Activated CD8-positive, alpha-beta T cell treated with anti-CD3 and anti-CD28 coated beads for 36 hours (primary cell): ENCODE measurements around the gene WDR70. TPM values are rescaled to one million over a fixed set of nuclear protein-coding genes. Genes with fewer than 3 reads are reported as not detected.

Experiments used
- ATAC-seq: fragments of 200-7000 bp; cut with Tn5 transposase; one replicate; pipeline ENCODE4 v1.10.0; 2021; ENCODE audit warnings: mild to moderate bottlenecking, moderate library complexity
- CTCF ChIA-PET: fragments of 350-600 bp; sonication (Branson Sonifier 250); formaldehyde crosslinking; loops from one replicate; lab custom pipeline; 2021; ENCODE audit warnings: antibody characterized with exemption; lab: Charles Lee
- POLR2A ChIA-PET: fragments of 350-600 bp; sonication (Branson Sonifier 250); formaldehyde crosslinking; loops from one replicate; lab custom pipeline; 2021; ENCODE audit warnings: antibody characterized with exemption; lab: Charles Lee
- DNase-seq: peaks from one replicate; pipeline ENCODE4 v3.0.0-alpha.2; 2020
- H3K27ac Mint-ChIP-seq: one replicate; pipeline ENCODE4 v1.8.0; 2021; ENCODE audit warnings: mild to moderate bottlenecking, mixed read lengths
- H3K27me3 Mint-ChIP-seq: one replicate; pipeline ENCODE4 v1.8.0; 2021; ENCODE audit warnings: mixed read lengths
- H3K36me3 Mint-ChIP-seq: one replicate; pipeline ENCODE4 v1.8.0; 2021; ENCODE audit warnings: low read depth, mixed read lengths
- H3K4me1 Mint-ChIP-seq: one replicate; pipeline ENCODE4 v1.8.0; 2021; ENCODE audit warnings: low read depth, mixed read lengths
- H3K4me3 Mint-ChIP-seq: one replicate; pipeline ENCODE4 v1.8.0; 2021; ENCODE audit warnings: mild to moderate bottlenecking, moderate library complexity, mixed read lengths
- H3K9me3 Mint-ChIP-seq: one replicate; pipeline ENCODE4 v1.8.0; 2021; ENCODE audit warnings: mixed read lengths
- intact Hi-C: fragments of 100-400 bp; cut with micrococcal nuclease; formaldehyde crosslinking; loops from one replicate; pipeline ENCODE4 v1.10.0; 2022
- total RNA-seq, 2 experiments: library from RNA; stranded (reverse); gene quantifications; one replicate each; pipeline ENCODE4 v1.2.3, GENCODE V29; 2021
- TF ChIP-seq, protein P1 (sequence below): fragments of 200-600 bp; IDR thresholded peaks from one replicate; pipeline ENCODE4 v1.8.0; 2022; ENCODE audit warnings: antibody characterized with exemption, mild to moderate bottlenecking

Gene WDR70
- total RNA-seq, 2 experiments from 2014 or later: 30.8 to 32.7 TPM

DNA sequence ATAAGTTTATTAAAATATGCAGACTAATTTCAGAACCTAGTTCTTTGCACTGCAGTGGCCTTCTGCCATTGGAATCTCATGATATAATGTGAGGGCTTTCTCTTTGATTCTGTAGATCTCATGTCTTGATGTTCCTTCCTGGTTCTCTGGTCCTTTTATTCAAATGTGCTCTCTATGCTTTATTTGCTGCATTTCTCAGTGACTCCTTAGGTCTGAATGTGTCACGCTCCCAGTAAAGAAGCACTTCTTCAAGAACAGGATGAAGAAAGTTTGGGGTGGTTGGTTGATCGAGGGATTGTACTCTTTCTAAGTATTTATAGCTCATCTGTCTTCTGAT, 338.1 kb downstream of the WDR70 start:
- POLR2A ChIA-PET: no interaction called here
- TF ChIP-seq, protein P1, sequence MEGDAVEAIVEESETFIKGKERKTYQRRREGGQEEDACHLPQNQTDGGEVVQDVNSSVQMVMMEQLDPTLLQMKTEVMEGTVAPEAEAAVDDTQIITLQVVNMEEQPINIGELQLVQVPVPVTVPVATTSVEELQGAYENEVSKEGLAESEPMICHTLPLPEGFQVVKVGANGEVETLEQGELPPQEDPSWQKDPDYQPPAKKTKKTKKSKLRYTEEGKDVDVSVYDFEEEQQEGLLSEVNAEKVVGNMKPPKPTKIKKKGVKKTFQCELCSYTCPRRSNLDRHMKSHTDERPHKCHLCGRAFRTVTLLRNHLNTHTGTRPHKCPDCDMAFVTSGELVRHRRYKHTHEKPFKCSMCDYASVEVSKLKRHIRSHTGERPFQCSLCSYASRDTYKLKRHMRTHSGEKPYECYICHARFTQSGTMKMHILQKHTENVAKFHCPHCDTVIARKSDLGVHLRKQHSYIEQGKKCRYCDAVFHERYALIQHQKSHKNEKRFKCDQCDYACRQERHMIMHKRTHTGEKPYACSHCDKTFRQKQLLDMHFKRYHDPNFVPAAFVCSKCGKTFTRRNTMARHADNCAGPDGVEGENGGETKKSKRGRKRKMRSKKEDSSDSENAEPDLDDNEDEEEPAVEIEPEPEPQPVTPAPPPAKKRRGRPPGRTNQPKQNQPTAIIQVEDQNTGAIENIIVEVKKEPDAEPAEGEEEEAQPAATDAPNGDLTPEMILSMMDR: no peak
- DNase-seq: no peak
- Mint-ChIP-seq H3K4me1 (peaks cover 17% of the 10 kb centered on the region), H3K27ac (no peak overlapping the region), H3K9me3 (no peaks in the 10 kb centered on the region), H3K4me3 (no peak overlapping the region), H3K36me3 (peaks cover 9% of the 10 kb centered on the region), H3K27me3 (no peaks in the 10 kb centered on the region)
- ATAC-seq: no peak
- CTCF ChIA-PET: no interaction called here
- intact Hi-C loops: no loop called here

DNA sequence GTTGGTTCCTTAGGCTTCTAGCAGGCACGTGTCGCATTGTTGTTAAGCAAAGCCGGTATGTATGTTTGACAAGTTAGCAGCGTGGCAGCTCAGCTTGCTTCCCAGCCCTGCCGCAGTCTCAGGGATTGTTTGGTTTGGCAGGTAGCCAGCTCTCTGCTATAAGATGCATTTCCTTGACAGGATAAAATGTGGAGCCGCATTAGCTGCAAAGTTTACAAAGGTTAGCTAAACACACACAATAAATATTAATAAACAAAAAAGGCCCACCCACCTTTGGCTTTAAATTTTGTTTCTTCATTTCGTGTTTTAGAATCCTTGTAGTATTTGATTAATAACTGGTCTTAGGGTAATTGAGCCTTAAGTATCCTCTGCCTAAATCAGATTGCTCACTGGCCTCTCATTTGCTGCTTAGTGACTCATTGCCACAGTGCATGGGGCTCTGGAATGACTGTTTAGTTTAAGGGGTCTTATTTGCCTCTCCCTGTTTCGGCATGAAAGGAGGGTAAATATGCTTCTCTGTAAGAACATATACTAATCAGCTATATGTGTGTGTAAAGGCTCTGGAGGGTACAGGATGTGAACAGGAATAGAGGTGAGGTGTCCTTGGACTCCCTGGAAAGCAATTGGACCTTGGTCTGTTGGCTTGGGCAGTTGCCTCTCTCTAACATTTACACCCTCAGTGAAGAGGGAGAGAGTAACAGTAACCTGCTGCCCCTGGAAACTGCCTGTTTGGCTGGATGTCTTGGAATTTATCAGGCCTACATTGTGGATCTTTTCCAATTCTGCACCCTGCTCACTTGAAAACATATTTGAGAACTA, 338.7 kb downstream of the WDR70 start:
- intact Hi-C loops: no loop called here
- ChIA-PET CTCF (no interaction called here), POLR2A (no interaction called here)
- DNase-seq (no peak), ATAC-seq (no peak)
- H3K27ac Mint-ChIP-seq: no peak overlapping the region
- peaks cover 13% of the 10 kb centered on the region for H3K36me3 Mint-ChIP-seq
- H3K4me3 Mint-ChIP-seq: no peak overlapping the region
- TF ChIP-seq, protein P1: no peak
- H3K27me3 Mint-ChIP-seq: no peaks in the 10 kb centered on the region
- peaks cover 21% of the 10 kb centered on the region for H3K4me1 Mint-ChIP-seq
- H3K9me3 Mint-ChIP-seq: no peaks in the 10 kb centered on the region

DNA sequence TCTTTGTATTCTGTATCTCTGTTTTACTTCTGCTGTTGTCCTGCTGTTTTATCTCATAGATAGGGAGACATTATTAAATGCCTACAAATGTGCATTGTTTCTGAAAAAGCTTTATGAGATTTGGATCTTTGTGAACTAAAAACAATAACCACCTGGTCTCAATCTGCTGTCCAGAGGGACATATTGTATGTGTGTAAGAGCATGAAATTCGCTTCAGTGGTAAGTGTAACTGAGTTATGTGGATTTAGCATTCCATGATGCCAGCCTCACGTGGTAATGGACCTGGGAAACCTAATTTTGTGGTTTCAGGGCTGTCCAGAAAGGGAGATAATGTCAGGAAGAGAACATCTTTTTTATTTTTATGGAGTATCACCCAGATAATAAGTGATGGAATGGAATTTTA, 341.4 kb downstream of the WDR70 start:
- H3K4me1 Mint-ChIP-seq: peaks cover 29% of the 10 kb centered on the region
- TF ChIP-seq, protein P1: no peak
- H3K27ac Mint-ChIP-seq: peak overlapping the region; percentile 27
- peaks cover 19% of the 10 kb centered on the region for H3K36me3 Mint-ChIP-seq
- no peak overlapping the region for H3K4me3 Mint-ChIP-seq
- ChIA-PET POLR2A (no interaction called here), CTCF (no interaction called here)
- no peaks in the 10 kb centered on the region for H3K27me3 Mint-ChIP-seq
- no peak for ATAC-seq
- intact Hi-C loops: loop anchor here (2.0 kb wide), 1 partner anchor 18 kb away; no protein-coding TSS in a partner anchor
- DNase-seq: no peak
- H3K9me3 Mint-ChIP-seq: no peaks in the 10 kb centered on the region

DNA sequence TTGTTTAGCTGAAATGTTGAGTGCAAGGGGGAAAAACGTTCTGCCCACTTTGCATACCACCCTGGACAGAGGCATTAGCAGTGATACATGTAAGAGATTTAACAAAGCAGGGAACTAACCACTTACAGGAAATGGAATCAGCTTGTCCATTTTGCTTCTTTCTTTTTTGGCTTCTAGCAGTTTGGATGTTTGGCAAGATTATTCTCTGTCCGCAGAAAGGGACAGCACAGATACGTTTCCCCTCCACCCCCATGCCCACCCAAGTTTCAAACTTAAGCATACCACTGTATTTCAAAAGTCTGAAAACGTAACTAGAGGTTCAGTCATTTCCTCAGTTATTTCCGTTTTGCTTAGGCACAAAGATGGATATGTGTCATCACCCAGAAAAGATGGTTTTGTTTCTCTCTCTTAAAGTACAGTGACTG, 342.3 kb downstream of the WDR70 start:
- ChIA-PET CTCF (no interaction called here), POLR2A (interaction anchor here (2.5 kb wide), 1 partner anchor 16 kb away, joined by 10 read pairs; no protein-coding TSS in a partner anchor)
- no peak overlapping the region for H3K4me3 Mint-ChIP-seq
- H3K36me3 Mint-ChIP-seq: peaks cover 22% of the 10 kb centered on the region
- intact Hi-C loops: loop anchor here (2.0 kb wide), 1 partner anchor 17 kb away; no protein-coding TSS in a partner anchor
- TF ChIP-seq, protein P1: no peak
- H3K27me3 Mint-ChIP-seq: no peaks in the 10 kb centered on the region
- H3K27ac Mint-ChIP-seq: peak overlapping the region; percentile 65
- no peaks in the 10 kb centered on the region for H3K9me3 Mint-ChIP-seq
- H3K4me1 Mint-ChIP-seq: peaks cover 29% of the 10 kb centered on the region
- ATAC-seq (peak; percentile 55), DNase-seq (peak; percentile 64)
